DND-41 (cell line): Measurements from ENCODE around the gene PRKAG2.

ENCODE experiments used
- ATAC-seq: fragments of 200-7000 bp; cut with Tn5 transposase; 3 replicates; pipeline ENCODE4 v1.9.1; 2021; ENCODE audit warnings: low read depth; ENCODE audit not compliant: insufficient read depth
- DNase-seq: peaks from one replicate; pipeline ENCODE4 v3.0.0-alpha.2; 2020
- H2AFZ ChIP-seq: 2 replicates; pipeline ENCODE4 v1.6.0; 2012; ENCODE audit warnings: low read depth, low read length
- H3K27ac ChIP-seq: 2 replicates; pipeline ENCODE4 v1.5.1; 2012; ENCODE audit warnings: low read length, inconsistent platforms
- H3K27me3 ChIP-seq: fragments of 200-600 bp; sonication (generic); 2 replicates; pipeline ENCODE4 v1.6.0; 2012; ENCODE audit warnings: low read length, mild to moderate bottlenecking, inconsistent platforms; ENCODE audit not compliant: insufficient read depth, poor library complexity
- H3K36me3 ChIP-seq: 2 replicates; pipeline ENCODE4 v1.5.1; 2012; ENCODE audit warnings: low read length, inconsistent platforms; ENCODE audit not compliant: insufficient read depth
- H3K4me1 ChIP-seq: 2 replicates; pipeline ENCODE4 v1.5.1; 2012; ENCODE audit warnings: mild to moderate bottlenecking, low read length; ENCODE audit not compliant: insufficient read depth
- H3K4me2 ChIP-seq: 2 replicates; pipeline ENCODE4 v1.6.0; 2012; ENCODE audit warnings: mild to moderate bottlenecking, moderate library complexity, low read length, inconsistent platforms; ENCODE audit not compliant: insufficient read depth
- H3K4me3 ChIP-seq, 2 experiments: fragments of 200-600 bp in 1 of 2; shearing (Covaris generic) in 1 of 2; 2 replicates each; pipeline ENCODE4 v1.5.1; 2012 to 2016; ENCODE audit warnings: inconsistent platforms in 2 of 2, low read length in 2 of 2, mild to moderate bottlenecking in 2 of 2, low read depth in 1 of 2, moderate library complexity in 1 of 2
- H3K79me2 ChIP-seq: 2 replicates; pipeline ENCODE4 v1.6.0; 2012; ENCODE audit warnings: low read length, inconsistent platforms; ENCODE audit not compliant: insufficient read depth
- H3K9ac ChIP-seq: 2 replicates; pipeline ENCODE4 v1.6.0; 2012; ENCODE audit warnings: low read depth, mild to moderate bottlenecking, inconsistent platforms, low read length, moderate library complexity
- H3K9me3 ChIP-seq: 2 replicates; pipeline ENCODE4 v1.5.1; 2012; ENCODE audit warnings: low read length, moderate library complexity, mild to moderate bottlenecking, inconsistent platforms; ENCODE audit not compliant: insufficient read depth, severe bottlenecking
- H4K20me1 ChIP-seq: 2 replicates; pipeline ENCODE4 v1.6.0; 2012; ENCODE audit warnings: low read length; ENCODE audit not compliant: insufficient read depth
- EZH2 ChIP-seq: IDR thresholded peaks from 3 replicates; pipeline ENCODE4 v1.6.1; 2012; ENCODE audit warnings: borderline replicate concordance, low read depth, mild to moderate bottlenecking, moderate library complexity, low read length, inconsistent platforms; ENCODE audit not compliant: severe bottlenecking
- TF ChIP-seq, protein P1 (sequence below): IDR thresholded peaks from 2 replicates; pipeline ENCODE4 v1.5.1; 2012; ENCODE audit warnings: borderline replicate concordance, low read length, moderate library complexity, mild to moderate bottlenecking; ENCODE audit not compliant: poor library complexity, severe bottlenecking; ENCODE audit errors: extremely low read depth

Gene PRKAG2

DNA sequence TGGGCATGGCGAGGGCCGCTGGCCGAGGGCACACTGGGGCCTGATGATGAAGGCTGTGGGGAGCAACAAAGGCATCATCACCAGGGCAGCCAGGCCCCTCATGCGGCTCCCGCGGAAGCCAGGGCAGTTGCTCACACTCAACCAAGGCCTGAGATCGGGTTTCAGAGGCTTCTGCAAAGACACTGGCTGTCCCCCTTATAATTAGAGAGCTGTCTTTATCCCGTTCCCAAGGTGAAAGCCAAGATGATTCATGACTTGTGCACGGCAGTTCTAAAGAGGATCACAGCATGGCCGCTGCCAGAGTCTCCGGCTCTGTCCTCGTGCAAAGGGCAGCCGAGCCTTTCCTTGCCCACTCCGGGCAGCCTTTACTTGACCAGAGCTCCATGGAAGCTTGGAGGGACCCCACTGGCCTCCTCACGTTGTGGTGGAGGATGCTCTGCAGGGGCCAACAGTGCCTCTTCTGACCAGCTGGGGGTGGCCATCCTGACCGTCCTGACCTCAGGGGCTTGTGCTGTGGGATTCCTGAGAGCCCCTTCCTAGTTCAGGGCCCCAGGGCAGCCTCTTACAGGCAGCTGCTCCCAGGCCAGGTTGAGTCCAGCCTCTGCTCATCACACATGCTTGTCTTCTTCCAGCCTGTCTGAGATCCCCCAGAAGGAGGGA lies 82.3 kb downstream of the PRKAG2 start:
- H3K36me3 ChIP-seq: no peaks in the 10 kb centered on the region
- no peak overlapping the region for H3K4me3 ChIP-seq
- no peak overlapping the region for H3K27ac ChIP-seq
- no peaks in the 10 kb centered on the region for H3K79me2 ChIP-seq
- no peaks in the 10 kb centered on the region for H4K20me1 ChIP-seq
- DNase-seq (no peak), ATAC-seq (no peak)
- TF ChIP-seq, protein P1, sequence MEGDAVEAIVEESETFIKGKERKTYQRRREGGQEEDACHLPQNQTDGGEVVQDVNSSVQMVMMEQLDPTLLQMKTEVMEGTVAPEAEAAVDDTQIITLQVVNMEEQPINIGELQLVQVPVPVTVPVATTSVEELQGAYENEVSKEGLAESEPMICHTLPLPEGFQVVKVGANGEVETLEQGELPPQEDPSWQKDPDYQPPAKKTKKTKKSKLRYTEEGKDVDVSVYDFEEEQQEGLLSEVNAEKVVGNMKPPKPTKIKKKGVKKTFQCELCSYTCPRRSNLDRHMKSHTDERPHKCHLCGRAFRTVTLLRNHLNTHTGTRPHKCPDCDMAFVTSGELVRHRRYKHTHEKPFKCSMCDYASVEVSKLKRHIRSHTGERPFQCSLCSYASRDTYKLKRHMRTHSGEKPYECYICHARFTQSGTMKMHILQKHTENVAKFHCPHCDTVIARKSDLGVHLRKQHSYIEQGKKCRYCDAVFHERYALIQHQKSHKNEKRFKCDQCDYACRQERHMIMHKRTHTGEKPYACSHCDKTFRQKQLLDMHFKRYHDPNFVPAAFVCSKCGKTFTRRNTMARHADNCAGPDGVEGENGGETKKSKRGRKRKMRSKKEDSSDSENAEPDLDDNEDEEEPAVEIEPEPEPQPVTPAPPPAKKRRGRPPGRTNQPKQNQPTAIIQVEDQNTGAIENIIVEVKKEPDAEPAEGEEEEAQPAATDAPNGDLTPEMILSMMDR: no peak
- TF ChIP-seq EZH2: no peak
- no peak overlapping the region for H2AFZ ChIP-seq
- no peaks in the 10 kb centered on the region for H3K4me1 ChIP-seq
- H3K9ac ChIP-seq: no peak overlapping the region
- H3K4me2 ChIP-seq: no peak overlapping the region
- peaks cover 7% of the 10 kb centered on the region for H3K27me3 ChIP-seq
- H3K9me3 ChIP-seq: no peaks in the 10 kb centered on the region

DNA sequence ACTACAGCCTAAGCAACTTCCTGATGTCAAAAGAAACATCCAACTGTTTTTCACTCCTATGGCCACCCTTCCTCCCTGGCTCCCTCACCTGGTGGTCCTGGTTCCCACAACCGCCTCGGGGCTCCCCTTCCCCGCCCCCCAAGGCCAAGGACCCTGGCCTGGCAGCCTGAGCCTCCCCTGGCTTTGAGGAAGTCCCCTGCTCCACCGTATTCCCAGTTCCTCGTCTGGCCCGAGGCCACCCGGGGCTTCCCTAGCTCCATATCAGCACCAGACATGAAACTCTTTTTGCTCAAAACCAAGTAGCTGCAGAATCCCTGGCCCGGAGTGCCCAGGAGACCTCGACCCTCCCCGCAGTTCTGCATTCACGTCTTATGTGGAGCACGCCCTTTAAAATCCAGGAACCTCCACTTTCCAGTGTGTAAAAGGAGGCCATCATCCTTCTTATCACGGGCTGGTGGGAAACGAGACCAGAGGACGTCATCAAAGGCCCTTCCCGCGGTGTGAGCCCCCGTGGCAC lies 82.9 kb downstream of the PRKAG2 start:
- H3K27me3 ChIP-seq: peaks cover 10% of the 10 kb centered on the region
- H3K4me2 ChIP-seq: no peak overlapping the region
- H3K9me3 ChIP-seq: no peaks in the 10 kb centered on the region
- H3K27ac ChIP-seq: no peak overlapping the region
- H4K20me1 ChIP-seq: no peaks in the 10 kb centered on the region
- H3K9ac ChIP-seq: no peak overlapping the region
- H3K36me3 ChIP-seq: no peaks in the 10 kb centered on the region
- TF ChIP-seq, protein P1: no peak
- TF ChIP-seq EZH2: no peak
- DNase-seq (no peak), ATAC-seq (no peak)
- no peaks in the 10 kb centered on the region for H3K79me2 ChIP-seq
- H3K4me1 ChIP-seq: no peaks in the 10 kb centered on the region
- H3K4me3 ChIP-seq: no peak overlapping the region
- H2AFZ ChIP-seq: no peak overlapping the region

DNA sequence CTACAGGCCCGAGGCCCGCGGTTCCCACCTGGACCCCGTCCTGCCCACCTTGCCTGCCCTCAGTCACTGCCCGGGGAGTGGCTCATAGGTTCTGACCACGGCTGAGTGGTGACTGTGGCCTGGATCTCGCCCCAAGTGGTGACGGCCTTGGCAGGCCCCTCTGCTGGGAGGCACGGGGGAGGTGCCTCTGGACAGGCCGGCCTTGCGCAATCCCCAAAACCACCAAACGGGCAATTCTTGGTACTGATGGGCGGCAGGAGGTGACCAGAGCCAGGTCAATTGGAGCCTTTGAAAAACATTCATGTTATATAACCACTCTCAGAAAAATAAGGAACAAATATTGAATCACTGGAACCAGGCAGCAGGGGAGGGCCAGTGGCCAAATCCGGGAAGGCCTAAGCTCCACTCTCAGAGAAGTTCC lies 83.4 kb downstream of the PRKAG2 start:
- Histone ChIP-seq H3K27ac (no peak overlapping the region), H3K4me2 (no peak overlapping the region)
- no peak for TF ChIP-seq EZH2
- TF ChIP-seq, protein P1: no peak

DNA sequence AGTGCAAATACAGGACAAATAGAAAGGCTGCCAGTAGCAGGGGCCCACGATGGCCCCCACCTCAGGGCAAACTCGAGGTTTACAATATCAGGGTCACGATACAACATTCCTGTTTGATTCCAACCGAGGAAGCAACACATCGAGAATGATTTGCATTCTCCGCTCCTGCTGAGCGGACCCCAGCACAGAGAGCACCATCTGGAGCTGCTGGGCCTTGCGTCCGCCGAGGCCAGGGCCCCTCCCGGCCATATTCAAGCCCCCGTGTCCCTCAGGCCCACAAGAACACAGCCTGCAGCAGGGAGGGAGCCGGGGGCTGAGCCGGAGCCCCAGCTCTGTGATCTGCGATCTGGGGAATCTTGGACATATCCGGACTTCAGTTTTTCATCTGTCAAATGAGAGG lies 84.3 kb downstream of the PRKAG2 start:
- Histone ChIP-seq H3K9ac (no peak overlapping the region), H3K79me2 (no peaks in the 10 kb centered on the region), H3K4me3 (no peak overlapping the region), H3K4me2 (no peak overlapping the region), H3K36me3 (no peaks in the 10 kb centered on the region), H3K9me3 (no peaks in the 10 kb centered on the region), H3K27ac (no peak overlapping the region), H3K4me1 (no peaks in the 10 kb centered on the region), H4K20me1 (no peaks in the 10 kb centered on the region), H2AFZ (no peak overlapping the region), H3K27me3 (peaks cover 18% of the 10 kb centered on the region)
- TF ChIP-seq, protein P1: no peak
- TF ChIP-seq EZH2: no peak
- DNase-seq: no peak
- ATAC-seq: no peak

More for the DNA sequence above, 83.4 kb downstream of the PRKAG2 start:
- no peaks in the 10 kb centered on the region for H3K36me3 ChIP-seq
- H3K4me1 ChIP-seq: no peaks in the 10 kb centered on the region
- H3K79me2 ChIP-seq: no peaks in the 10 kb centered on the region
- no peak overlapping the region for H2AFZ ChIP-seq
- DNase-seq (no peak), ATAC-seq (no peak)
- no peak overlapping the region for H3K4me3 ChIP-seq
- H4K20me1 ChIP-seq: no peaks in the 10 kb centered on the region
- H3K27me3 ChIP-seq: peaks cover 10% of the 10 kb centered on the region
- H3K9ac ChIP-seq: no peak overlapping the region
- no peaks in the 10 kb centered on the region for H3K9me3 ChIP-seq
